GM13976 (cell line): Measurements from ENCODE around the gene PGLYRP4.

ENCODE experiments used
- DNase-seq: peaks from one replicate; pipeline ENCODE4 v3.0.0; 2012; ENCODE audit warnings: low spot score
- CTCF ChIP-seq: IDR thresholded peaks from 2 replicates; pipeline ENCODE4 v1.5.1; 2012; ENCODE audit warnings: borderline replicate concordance, mild to moderate bottlenecking; ENCODE audit not compliant: insufficient read depth; ENCODE audit errors: extremely low read depth, missing control alignments, control extremely low read depth
- in situ Hi-C: fragments of 300-500 bp; cut with MboI; formaldehyde crosslinking; loops from one replicate; pipeline ENCODE4 v1.12.0; 2022; ENCODE audit warnings: low sequenced_read_pairs, mixed read lengths, inconsistent platforms; ENCODE audit not compliant: unreplicated experiment

PGLYRP4 gene

GRCh38 chr1:153348511-153349362, at the start of gene PGLYRP4:
TSS of gene PGLYRP4 (minus strand) at chr1:153348841. CDS start at chr1:153347932, 909 bp downstream.
- TF ChIP-seq CTCF: no peak
- DNase-seq: no peak
- in situ Hi-C loops: no loop called here

- in situ Hi-C loops: no loop called here
- TF ChIP-seq CTCF: no peak
- no peak for DNase-seq
Measured at GRCh38 chr1:153397924-153398651, 49.4 kb upstream of the PGLYRP4 start.

GRCh38 chr1:153397051-153397923, 48.6 kb upstream of the PGLYRP4 start:
- no peak for TF ChIP-seq CTCF

GRCh38 chr1:153396461-153396860, 47.8 kb upstream of the PGLYRP4 start:
- TF ChIP-seq CTCF: no peak
- in situ Hi-C loops: no loop called here
- no peak for DNase-seq

More at GRCh38 chr1:153397051-153397923, 48.6 kb upstream of the PGLYRP4 start:
- in situ Hi-C loops: no loop called here
- peak; percentile 16 for DNase-seq

GRCh38 chr1:153395776-153396175, 47.1 kb upstream of the PGLYRP4 start:
- no peak for TF ChIP-seq CTCF
- in situ Hi-C loops: no loop called here
- DNase-seq: no peak

GRCh38 chr1:153395136-153395685, 46.6 kb upstream of the PGLYRP4 start:
- TF ChIP-seq CTCF: no peak
- no peak for DNase-seq
- in situ Hi-C loops: no loop called here
